ENCODE data around the gene PLCG2.
"Not testable (repeated sequence)": the region's sequence is repeated elsewhere in the genome, so short reads cannot be mapped to it uniquely, and the experiment has no call there.

PLCG2 gene

GRCh38 chr16:81967358-81967757 lies 188.3 kb downstream of the PLCG2 start:
- POLR2A ChIA-PET (ENCODE audit: low non-redundant PET) = no interaction called here
- no peak for TF ChIP-seq CTCF (conservative IDR thresholded peaks at IDR 0.05; ENCODE audit: low read depth)
- no peak overlapping the region for H3K27ac ChIP-seq
- no peak for DNase-seq (ENCODE audit: low spot score)
- CTCF ChIA-PET = no interaction called here

- H3K27ac ChIP-seq = no peak overlapping the region
- CTCF ChIA-PET = no interaction called here
- TF ChIP-seq CTCF (conservative IDR thresholded peaks at IDR 0.05; ENCODE audit: low read depth) = no peak
- DNase-seq (ENCODE audit: low spot score) = no peak
- POLR2A ChIA-PET (ENCODE audit: low non-redundant PET) = no interaction called here
Observed at GRCh38 chr16:81971853-81972252, 192.8 kb downstream of the PLCG2 start.

GRCh38 chr16:81973737-81974136 lies 194.6 kb downstream of the PLCG2 start:
- CTCF ChIA-PET = no interaction called here
- POLR2A ChIA-PET (ENCODE audit: low non-redundant PET) = no interaction called here
- no peak for TF ChIP-seq CTCF (conservative IDR thresholded peaks at IDR 0.05; ENCODE audit: low read depth)
- no peak overlapping the region for H3K27ac ChIP-seq
- DNase-seq (ENCODE audit: low spot score) = no peak

GRCh38 chr16:81975637-81976036 lies 196.5 kb downstream of the PLCG2 start:
- no peak for DNase-seq (ENCODE audit: low spot score)
- no peak for TF ChIP-seq CTCF (conservative IDR thresholded peaks at IDR 0.05; ENCODE audit: low read depth)
- ChIA-PET POLR2A (ENCODE audit: low non-redundant PET) (no interaction called here), CTCF (no interaction called here)
- no peak overlapping the region for H3K27ac ChIP-seq

GRCh38 chr16:81977335-81977942 lies 198.3 kb downstream of the PLCG2 start:
- CTCF ChIA-PET = not testable (repeated sequence)

GRCh38 chr16:81987121-81987520 lies 208.0 kb downstream of the PLCG2 start:
- CTCF ChIA-PET = no interaction called here
- DNase-seq (ENCODE audit: low spot score) = no peak
- POLR2A ChIA-PET (ENCODE audit: low non-redundant PET) = interaction anchor here (0.6 kb wide), 1 partner anchor 28 kb away, joined by 3 read pairs; no protein-coding TSS in a partner anchor
- no peak for TF ChIP-seq CTCF (conservative IDR thresholded peaks at IDR 0.05; ENCODE audit: low read depth)
- H3K27ac ChIP-seq = no peak overlapping the region

More at GRCh38 chr16:81977335-81977942, 198.3 kb downstream of the PLCG2 start:
- POLR2A ChIA-PET (ENCODE audit: low non-redundant PET); DNase-seq (ENCODE audit: low spot score); H3K27ac ChIP-seq: not testable (repeated sequence)

GRCh38 chr16:81987706-81988105 lies 208.6 kb downstream of the PLCG2 start:
- DNase-seq (ENCODE audit: low spot score) = no peak
- ChIA-PET CTCF (no interaction called here), POLR2A (ENCODE audit: low non-redundant PET) (no interaction called here)
- no peak overlapping the region for H3K27ac ChIP-seq
- TF ChIP-seq CTCF (conservative IDR thresholded peaks at IDR 0.05; ENCODE audit: low read depth) = no peak
